PFSK-1 (cell line): ENCODE results near the gene SFT2D1.

ENCODE experiments used
- FOXP2 ChIP-seq: optimal IDR thresholded peaks from 2 replicates; pipeline ENCODE3; 2011; ENCODE audit warnings: borderline replicate concordance, control low read depth, inconsistent platforms; ENCODE audit not compliant: insufficient read depth; ENCODE audit errors: extremely low read length, extremely low read depth
- POLR2AphosphoS5 ChIP-seq: IDR thresholded peaks from 2 replicates; pipeline ENCODE4 v1.6.1; 2012; ENCODE audit warnings: low read depth, mild to moderate bottlenecking, control low read depth, low read length, moderate library complexity
- REST ChIP-seq, 2 experiments: IDR thresholded peaks; 2 replicates each; pipeline versions ENCODE4 v1.6.1 to v1.8.0; 2011 to 2012; ENCODE audit warnings: low read depth in 2 of 2, low read length in 2 of 2, control low read depth in 1 of 2, inconsistent platforms in 1 of 2, mild to moderate bottlenecking in 1 of 2, moderate library complexity in 1 of 2; ENCODE audit not compliant: insufficient read depth in 1 of 2
- SIN3A ChIP-seq: IDR thresholded peaks from 2 replicates; pipeline ENCODE4 v1.6.1; 2012; ENCODE audit warnings: mild to moderate bottlenecking, low read length, moderate library complexity, borderline replicate concordance; ENCODE audit not compliant: insufficient read depth
- TAF1 ChIP-seq: IDR thresholded peaks from 2 replicates; pipeline ENCODE4 v1.6.1; 2012; ENCODE audit warnings: low read length, control low read depth, borderline replicate concordance; ENCODE audit not compliant: insufficient read depth

DNA sequence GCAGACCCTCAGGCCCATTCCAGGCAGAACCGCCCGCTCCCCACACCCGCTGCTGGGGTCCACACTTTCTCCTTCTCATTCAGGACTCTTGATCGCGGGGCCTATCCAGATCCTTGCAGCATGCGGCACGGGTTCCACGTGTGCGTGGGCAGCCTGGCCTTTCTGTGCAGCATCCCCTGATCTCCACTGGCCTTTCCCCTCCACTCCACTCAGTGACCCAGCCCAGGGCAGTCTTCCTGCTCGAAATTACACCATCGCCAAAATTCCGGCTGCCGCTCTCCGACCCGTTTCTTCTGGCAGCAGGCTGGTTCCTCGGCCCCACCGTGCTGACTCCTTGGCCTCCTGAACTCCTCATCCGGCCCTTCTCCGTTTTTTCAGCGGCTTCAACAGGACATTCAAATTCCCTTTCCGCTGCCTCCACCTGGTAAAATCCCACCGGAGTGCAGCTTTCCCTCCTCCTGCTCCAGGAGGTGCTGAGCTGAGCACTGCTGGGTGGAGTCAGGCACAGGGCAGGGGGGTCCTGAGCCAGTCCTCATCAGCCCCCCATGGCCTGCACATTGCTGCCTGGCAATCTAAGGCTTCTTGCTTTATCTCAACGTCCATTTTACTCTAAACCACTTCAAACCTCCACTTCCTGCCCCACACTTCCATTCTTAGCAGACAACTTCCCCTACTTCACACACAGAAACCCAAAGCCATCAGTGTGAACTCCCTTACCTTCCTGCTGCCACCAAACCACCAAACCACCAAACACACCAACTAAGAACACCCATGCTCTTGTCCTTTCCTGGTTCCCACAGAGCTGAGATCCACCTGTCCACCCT is 9.0 kb downstream of the SFT2D1 start:
- TF ChIP-seq POLR2AphosphoS5 = no peak
- no peak for TF ChIP-seq SIN3A
- no peak for TF ChIP-seq TAF1
- TF ChIP-seq REST (IDR thresholded peaks at IDR 0.05; ENCODE audit: insufficient read depth in 1 of 2, low read depth in 2 of 2, low read length in 2 of 2) = no peak
- TF ChIP-seq FOXP2 = no peak
